GM19023 (cell line): ENCODE measurements around the gene PHACTR1.
"Not testable (repeated sequence)": the region's sequence is repeated elsewhere in the genome, so short reads cannot be mapped to it uniquely, and the experiment has no call there.

Experiments used
- ATAC-seq: cut with Tn5 transposase; IDR thresholded peaks from one replicate; pipeline ENCODE4 v1.9.1; 2021; ENCODE audit warnings: mild to moderate bottlenecking, moderate library complexity; ENCODE audit not compliant: unreplicated experiment

Gene PHACTR1

DNA sequence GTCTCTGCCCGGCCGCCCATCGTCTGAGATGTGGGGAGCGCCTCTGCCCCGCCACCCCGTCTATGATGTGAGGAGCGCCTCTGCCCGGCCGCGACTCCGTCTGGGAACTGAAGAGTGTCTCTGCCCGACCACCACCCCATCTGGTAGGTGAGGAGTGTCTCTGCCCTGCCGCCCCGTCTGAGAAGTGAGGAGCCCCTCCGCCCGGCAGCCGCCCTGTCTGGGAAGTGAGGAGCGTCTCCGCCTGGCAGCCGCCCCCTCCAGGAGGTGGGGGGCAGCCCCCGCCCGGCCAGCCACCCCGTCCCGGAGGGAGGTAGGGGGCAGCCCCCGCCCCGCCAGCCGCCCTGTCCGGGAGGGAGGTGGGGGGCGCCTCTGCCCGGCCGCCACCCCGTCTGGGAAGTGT, 417.3 kb downstream of the PHACTR1 start:
- not testable (repeated sequence) for ATAC-seq

DNA sequence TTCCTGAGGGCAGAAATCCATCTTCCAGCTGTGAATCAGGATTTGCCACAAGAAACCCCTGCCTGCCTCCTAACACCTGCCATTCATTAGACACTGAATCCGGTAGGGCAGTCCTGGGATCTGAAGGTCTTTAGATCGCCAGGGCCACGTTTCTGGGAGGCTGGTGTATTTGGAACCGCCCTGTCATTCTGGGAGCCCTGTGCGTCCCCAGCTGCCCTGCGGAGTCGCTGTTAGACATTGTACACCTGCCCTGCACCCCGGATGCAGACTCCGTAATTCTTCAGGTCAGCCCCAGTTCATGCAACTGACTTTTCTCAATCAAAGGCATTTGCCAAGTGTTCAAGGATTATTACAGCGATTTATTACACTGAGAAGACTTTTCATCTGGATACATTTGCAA, 418.6 kb downstream of the PHACTR1 start:
- no peak for ATAC-seq

DNA sequence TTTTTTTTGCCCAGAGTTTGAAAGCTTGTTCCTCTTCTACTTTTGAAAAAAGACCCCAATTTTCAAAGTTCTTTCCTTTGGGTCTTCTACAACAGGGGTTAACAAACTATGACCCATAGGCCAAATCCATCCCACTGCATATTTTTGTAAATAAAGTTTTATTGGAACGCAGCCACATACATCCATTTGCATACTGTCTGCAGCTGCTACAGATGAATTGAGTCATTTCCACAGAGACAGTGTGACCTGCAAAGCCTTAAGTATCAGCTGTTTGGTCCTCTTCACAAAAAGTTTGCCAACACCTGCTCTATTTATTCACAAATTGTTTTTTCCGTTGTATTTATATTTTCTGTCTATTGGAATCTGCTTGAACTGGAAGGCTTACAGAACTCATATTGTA, 422.6 kb downstream of the PHACTR1 start:
- ATAC-seq: no peak

DNA sequence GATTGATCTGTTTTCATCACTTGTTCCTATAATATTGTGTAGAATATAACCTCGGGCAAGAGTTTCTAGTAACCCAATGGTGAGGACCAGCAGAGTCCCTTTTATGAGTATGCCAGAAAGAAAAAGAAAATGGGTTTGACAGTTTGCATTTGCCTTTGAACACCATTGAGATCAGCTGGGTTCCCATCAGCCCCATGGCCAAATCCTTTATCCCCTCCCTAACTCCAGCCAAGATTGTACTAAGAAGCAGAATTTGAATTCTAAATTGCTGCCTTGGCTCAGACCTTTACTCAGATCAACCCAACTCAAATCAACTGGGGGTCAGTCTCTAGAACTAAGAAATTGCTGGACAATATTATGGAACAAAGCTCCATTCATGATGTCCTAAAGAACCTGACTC, 424.4 kb downstream of the PHACTR1 start:
- no peak for ATAC-seq

DNA sequence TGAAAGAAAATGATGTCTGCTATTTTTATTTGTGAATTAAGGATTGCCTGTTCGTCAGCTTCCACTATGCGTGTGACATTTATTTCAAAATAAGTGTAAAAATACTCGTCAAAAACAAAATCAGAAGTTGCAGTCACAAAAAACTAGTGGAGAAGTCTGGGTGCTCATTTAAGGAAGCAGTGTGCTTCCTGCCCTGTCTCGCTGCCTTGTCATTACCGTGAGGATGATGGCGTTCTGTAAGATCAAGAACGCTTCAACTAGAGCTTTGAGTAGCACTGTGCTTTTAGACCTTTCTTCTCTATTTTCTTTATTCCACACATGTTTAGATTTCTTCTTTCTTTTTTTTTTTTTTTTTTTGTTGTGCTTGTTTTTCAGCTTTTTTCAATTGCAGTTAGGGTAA, 424.8 kb downstream of the PHACTR1 start:
- no peak for ATAC-seq

DNA sequence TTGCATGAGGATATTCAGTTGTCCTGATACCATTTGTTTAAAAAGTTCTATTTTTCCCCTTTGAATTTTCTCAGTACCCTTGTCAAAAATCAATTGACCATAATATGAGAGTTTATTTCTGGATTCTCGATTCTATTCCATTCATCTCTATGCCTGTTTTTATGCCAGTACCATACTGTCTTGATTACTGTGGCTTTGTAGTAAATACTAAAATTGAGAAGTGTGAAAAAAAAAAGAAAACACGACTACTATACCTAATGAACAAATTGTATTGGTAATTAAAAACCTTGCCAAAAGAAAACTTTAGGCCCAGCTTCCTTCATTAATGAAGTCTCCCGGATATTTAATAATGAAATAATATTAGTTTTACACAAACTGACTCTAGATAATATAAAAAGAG, 426.0 kb downstream of the PHACTR1 start:
- no peak for ATAC-seq

DNA sequence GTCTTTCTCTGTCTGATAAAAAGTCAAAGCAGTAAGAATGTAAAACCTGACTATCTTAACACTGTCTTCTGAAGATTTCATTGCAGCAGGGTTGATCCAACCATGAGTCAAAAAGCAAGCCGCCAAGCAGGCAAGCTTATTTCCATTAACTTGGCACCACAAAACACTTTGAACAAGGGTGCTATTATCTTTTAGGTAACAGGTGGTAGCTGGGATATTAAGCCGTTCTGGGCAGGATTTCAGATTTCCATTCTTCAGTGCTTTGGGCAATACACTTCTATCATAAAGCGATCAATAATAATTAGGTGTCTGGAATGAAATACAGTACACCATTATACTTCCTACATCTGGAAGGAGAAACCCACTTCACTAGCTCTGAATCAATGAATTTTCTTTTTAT, 429.9 kb downstream of the PHACTR1 start:
- ATAC-seq: no peak

DNA sequence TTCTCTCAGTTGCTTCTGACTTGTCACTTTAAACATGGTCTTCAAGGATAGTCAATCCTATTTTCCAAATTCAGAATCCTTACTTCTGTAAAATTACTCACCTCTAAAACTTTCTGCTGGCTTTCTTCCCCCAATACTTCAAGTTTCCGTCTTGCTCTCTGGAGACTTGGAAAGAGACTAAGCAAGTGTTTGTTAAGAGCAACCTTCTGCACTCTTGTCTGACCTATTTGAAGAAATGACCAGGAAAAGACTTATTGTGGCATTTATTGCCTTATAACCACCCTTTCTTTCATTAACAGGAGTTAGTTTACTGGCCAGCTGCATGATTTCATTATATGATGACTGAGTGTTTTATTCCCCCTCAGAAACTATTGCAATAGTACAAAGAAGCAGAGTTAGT, 430.8 kb downstream of the PHACTR1 start:
- no peak for ATAC-seq

DNA sequence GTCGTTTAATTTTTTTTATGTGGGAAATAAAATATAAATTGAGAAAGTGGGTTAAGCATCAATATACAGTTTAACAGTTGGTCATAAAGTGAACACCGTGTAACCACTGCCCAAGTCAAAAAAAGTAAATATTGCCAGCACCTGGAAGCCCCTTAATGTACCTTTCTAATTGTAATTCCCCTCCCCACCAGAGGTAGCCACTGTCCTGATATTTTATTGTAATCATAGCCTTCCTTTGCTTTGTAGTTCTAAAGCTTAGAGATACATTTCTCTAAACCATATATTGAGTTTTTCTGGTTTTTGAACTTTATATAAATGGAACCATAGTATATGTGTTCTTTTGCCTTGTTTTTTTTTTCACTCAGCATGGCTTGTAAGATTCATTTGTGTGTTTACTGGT, 431.2 kb downstream of the PHACTR1 start:
- ATAC-seq: no peak

DNA sequence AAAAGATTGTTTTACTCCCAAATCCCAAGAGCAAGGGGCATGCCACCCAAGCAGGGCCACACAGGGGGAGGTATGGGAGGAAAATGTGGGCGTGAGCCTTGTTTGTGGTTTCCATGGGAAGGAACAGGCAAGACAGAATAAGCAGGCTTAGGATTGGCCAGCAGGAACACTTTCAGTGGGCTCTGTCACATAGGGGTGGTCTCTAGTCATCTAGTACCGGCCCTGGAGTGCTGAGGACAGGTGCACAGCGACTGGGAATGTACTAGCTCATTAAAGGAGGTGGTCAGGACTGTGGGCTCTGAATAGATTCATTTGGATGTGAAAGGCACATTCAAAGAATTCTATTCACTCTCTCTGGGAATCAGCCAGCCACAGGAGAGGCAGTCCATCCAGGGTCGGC, 436.2 kb downstream of the PHACTR1 start:
- ATAC-seq: no peak

DNA sequence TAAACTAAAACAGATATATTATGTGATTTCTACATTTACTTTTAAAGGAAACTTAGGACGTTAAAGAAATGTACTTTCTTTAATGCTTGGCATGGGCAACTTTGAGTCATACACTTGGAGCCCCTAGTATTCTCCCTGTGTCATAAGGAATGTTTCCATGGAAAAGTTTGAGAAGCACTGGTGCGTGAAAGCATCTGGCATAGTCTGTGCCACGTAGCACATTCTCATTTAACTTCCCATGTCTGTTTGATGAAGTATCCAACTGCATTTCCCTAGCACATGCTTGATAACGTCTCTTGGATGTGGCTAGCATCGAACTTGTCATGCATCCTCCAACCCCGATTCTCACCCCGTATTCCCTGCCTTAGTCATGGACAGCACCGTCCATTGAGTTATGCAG, 439.8 kb downstream of the PHACTR1 start:
- ATAC-seq: no peak

DNA sequence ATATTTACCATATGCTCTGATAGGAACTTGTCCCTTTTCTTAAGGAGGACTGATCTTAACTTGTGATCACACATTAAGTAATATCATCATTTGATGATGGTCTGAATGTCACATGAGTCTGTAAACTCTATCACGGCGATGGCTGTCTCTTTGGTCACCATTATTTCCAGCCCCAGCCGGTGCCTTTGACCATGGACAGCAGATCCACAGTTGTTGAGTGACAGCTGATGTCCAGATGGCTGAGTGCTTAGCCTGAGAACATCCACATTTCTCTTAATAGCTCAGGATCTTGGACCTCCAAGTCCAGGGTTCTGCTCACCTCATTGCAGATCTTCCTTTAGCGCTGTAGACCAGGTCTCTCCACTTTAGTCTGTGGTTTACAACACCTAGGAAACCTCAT, 440.7 kb downstream of the PHACTR1 start:
- no peak for ATAC-seq

DNA sequence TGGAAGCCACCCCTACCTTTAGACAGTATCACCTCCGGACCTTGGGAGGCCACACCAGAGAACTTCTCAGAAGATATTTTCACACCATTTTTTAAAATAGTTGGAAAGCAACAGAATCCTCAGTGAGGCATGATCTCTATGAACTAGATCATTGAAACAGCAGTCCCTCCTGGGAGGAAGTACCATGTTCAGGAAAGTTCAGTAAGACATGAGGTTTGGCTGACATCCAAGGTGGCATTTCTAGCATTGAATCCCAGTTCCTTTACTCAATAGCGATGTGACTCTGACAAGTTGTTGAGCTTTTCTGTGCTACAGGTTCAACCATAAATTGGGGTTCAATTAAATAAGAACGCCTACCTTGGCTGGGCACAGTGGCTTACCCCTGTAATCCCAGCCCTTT, 442.7 kb downstream of the PHACTR1 start:
- no peak for ATAC-seq

DNA sequence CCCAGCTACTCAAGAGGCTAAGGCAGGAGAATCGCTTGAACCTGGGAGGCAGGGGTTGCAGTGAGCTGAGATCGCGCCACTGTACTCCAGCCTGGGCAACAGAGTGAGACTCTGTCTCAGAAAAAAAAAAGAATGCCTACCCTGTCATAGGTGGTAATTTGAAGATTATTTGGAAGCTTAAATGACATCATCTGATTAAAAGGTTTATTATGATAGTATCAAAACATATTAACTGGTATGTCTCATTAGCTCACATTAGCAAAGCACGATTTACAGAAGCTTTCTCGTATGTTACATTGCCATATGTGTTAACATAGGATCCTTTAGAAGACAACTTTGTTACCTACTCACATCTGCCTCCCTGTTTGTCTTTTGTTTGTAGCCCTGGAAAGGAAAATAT, 443.3 kb downstream of the PHACTR1 start:
- not testable (repeated sequence) for ATAC-seq

DNA sequence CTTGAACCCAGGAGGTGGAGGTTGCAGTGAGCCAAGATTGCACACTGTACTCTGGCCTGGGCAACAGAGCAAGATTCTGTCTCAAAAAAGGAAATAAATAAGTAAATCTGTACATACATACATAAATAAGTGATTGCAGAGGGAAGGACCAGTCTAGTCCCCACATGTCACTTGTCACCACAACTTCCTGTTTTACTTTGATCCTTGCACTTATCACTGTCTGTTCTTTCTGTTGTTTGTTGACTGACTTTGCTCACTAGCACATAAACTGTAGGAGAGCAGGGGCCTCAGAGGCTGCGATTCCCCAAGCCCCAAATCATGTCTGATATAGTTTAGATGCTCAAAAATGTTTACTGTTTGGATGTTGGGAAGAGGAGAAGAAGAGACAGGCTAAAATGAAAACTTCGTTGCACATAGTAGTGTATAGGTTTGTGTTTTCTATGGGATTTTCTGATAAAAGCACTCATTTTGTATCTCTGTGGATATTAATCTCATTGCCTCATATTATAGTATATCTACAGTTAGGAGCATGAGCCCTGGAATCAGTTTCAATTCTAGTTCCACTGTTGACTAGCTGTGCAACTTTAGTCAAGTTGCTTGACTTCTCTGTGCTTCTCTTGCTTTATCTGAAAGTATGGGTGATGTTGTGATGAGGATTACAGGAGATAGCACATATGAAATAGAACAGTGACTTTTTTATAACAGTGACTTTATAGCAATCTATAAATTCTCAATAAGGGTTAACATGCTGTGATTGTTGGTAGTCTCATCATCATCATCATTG, 446.8 kb downstream of the PHACTR1 start:
- ATAC-seq: no peak

DNA sequence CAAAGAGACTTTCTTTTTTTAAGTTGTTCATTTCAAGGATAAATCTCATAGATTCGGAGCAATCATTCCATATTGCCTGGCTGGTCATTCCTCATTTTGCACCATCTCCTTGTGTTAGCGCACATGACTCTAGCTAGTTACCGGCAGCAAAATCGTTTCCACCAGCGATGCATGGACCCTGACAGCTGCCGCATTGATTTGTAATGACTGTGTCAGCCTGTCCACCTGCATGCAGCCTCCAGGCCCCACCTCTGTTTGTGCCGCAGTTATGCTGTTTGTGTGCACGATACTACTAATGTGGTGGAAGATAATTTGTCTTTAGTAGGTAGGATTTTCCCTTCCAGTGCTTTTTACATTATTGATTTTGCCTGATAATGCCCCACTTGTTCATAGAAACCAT, 447.7 kb downstream of the PHACTR1 start:
- ATAC-seq: no peak

DNA sequence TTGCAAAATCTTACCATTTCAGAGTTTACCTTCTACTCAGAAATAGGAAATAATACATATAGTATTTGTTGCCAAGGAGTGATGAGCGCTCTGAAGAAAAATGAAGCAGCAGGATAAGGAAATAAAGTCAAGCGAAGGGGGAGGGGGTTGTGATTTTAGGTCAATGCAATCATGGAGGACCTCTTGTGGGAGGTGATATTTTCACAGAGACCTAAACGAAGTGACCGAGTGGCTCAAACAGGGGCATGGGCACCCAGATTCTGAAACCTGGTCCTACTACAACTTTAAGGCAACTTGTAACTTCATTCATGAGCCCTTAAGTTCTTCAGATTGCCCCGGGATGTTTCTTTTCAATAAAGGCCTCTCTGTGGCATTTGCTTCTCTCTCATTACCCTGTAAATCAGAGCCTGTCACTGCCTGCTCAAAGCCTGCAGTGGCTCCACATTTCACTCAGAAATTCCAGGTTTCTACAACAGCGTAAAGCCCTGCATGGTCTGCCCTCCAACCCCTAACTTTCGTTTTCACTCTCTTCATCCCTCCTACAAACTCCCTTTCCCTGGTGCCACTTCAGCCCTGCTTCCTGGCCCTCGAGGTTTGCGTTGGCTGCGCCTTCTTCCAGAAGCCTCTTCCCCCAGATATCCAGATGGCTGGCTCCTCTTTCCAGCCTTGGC, 449.1 kb downstream of the PHACTR1 start:
- ATAC-seq: no peak

DNA sequence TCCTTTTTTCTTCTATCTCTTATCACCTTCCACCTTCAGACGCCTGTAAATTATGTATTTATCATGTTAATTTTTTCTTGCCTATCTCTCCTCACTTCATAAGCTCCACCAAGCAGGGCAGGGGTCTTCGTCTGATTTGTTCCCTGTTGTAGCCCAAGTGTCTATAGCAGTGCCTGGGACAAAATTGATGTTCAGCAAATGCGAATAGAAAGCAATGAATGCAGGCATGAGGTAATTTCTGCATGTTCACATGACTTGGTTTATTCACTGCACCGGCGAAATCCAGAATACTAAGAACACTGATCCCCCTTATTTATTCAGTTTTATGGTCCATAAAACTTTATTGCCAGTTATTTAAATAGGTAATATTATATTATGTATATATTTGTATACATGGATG, 449.7 kb downstream of the PHACTR1 start:
- no peak for ATAC-seq

DNA sequence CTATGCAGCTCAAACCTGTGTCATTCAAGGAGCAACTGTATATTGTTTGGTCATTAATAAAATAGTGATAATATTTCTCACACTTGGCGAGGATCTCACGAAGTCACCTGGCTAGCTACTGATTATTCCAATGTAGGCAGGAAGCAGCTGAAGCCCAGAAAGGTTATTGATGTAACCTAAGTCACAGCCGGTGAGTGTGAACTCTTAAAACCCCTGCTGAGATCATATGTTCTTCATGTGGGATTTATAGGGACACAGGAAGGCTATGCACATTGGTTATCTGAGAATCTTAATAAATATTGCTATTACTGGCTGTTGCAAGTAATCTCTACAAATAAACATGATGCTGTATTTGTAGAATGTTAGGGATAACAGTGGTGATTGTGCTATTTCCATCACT, 450.3 kb downstream of the PHACTR1 start:
- ATAC-seq: no peak

DNA sequence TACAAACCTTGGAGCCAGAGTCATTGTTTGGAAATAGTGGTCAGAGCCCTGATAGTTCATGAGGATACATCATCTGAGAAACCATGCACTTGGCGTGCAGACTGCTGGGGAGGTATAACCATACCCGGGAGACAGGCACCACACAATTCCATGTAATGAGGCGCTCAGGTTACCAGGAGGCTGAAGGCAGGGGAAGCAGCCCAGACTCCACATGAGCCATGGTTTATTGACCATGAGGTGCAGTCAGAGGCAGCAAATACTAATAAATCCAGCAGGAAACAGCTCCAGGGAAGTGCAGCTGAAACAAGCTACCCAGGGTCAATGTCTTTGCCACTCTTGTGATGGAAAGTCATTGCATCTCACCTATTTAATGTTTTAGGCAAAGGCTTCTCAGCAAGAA, 455.7 kb downstream of the PHACTR1 start:
- ATAC-seq: no peak

DNA sequence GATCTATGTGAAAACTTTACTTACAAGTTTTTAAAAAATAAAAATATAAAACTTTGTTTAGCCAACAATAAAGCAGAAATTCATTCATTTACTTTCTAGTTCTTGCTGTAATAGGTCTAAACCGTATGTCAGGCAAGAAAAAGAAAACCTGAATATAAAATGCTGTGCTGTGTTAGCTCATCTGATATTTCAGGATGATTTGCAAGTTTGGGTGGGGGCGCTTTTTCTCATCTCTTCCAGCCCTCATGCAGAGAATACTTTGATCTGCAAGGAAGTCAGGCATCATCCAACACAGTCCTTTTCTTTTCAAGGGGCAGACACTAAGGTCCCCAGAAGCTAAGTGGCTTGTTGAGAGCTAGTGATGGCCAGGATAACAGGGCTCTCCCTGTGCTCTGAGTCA, 458.5 kb downstream of the PHACTR1 start:
- ATAC-seq: no peak

DNA sequence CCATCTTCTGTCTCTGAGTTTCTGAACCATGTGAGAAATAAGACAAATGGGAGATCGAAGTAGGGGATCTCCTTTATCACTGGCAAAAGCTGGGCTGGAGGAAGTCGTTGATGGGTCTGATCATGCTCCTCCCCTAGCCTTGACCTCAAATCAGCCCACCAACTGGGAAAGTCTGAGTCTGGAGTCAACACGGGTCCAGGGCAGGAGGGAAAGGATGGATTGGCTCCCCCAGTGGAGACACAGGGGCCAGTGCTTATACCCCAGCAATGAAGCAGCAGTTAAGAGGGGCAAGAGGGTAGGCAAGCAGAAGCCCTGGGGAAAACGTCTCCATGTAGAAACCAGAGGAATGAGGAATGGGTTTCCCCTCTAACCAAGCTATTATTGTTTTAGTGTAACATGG, 459.2 kb downstream of the PHACTR1 start:
- no peak for ATAC-seq

DNA sequence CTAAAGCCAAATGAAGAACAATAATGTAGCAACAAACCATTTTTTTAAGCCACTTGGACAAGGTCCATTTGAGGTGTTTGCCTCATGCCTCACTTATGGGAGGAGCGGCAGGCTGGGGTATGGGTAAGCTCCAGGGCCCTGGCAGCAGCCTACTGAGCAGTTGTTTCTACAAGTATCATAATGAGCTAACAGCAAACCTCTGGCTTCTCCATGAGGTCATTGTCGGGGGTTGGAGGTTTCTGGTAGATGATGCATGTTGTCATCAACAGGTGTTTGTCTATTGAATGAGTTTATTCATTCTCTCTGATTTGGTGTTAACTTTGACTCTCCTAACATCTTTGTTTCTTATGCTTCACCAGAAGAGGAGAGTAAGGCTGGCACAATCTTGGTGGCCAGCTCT, 461.1 kb downstream of the PHACTR1 start:
- ATAC-seq: no peak
